GM23338 (cell line): ENCODE results near the gene XPO4. TPM values are rescaled to one million over a fixed set of nuclear protein-coding genes. Genes with fewer than 3 reads are reported as not detected.

Experiments
- ATAC-seq: fragments of 200-7000 bp; cut with Tn5 transposase; 3 replicates; pipeline ENCODE4 v1.9.1; 2020
- DNase-seq: peaks from one replicate; pipeline ENCODE4 v3.0.0-alpha.2; 2015; ENCODE audit warnings: low spot score
- H2AFZ ChIP-seq: fragments of 200-600 bp; sonication (generic); 2 replicates; pipeline ENCODE4 v1.8.0; 2016; ENCODE audit warnings: antibody characterized with exemption, mild to moderate bottlenecking, moderate library complexity
- H3F3A ChIP-seq: fragments of 200-600 bp; sonication (generic); replicated peaks from 2 replicates; pipeline ENCODE4 v1.8.0; 2017; ENCODE audit warnings: antibody characterized with exemption, mixed run types, low read depth
- H3K27ac ChIP-seq: fragments of 200-600 bp; sonication (generic); 2 replicates; pipeline ENCODE4 v1.6.1; 2016; ENCODE audit warnings: low read depth
- H3K27me3 ChIP-seq: fragments of 200-600 bp; sonication (generic); 2 replicates; pipeline ENCODE4 v1.8.0; 2016; ENCODE audit warnings: mild to moderate bottlenecking, mixed run types, moderate library complexity; ENCODE audit not compliant: insufficient read depth
- H3K36me3 ChIP-seq: fragments of 200-600 bp; sonication (generic); 2 replicates; pipeline ENCODE4 v1.8.0; 2016; ENCODE audit warnings: mild to moderate bottlenecking; ENCODE audit not compliant: insufficient read depth
- H3K4me1 ChIP-seq: fragments of 200-600 bp; sonication (generic); 2 replicates; pipeline ENCODE4 v1.8.0; 2016; ENCODE audit warnings: mild to moderate bottlenecking, moderate library complexity; ENCODE audit not compliant: insufficient read depth
- H3K4me2 ChIP-seq: fragments of 200-600 bp; sonication (generic); 2 replicates; pipeline ENCODE4 v1.7.1; 2017; ENCODE audit warnings: mixed run types
- H3K4me3 ChIP-seq: fragments of 200-600 bp; sonication (generic); 2 replicates; pipeline ENCODE4 v1.6.1; 2016; ENCODE audit warnings: mixed run types
- H3K79me2 ChIP-seq: fragments of 200-600 bp; sonication (generic); replicated peaks from 2 replicates; pipeline ENCODE4 v1.8.0; 2017; ENCODE audit warnings: mild to moderate bottlenecking; ENCODE audit not compliant: insufficient read depth
- H3K9me2 ChIP-seq: fragments of 200-600 bp; sonication (generic); 2 replicates; pipeline ENCODE4 v1.8.0; 2017; ENCODE audit not compliant: insufficient read depth
- H4K20me1 ChIP-seq: fragments of 200-600 bp; sonication (generic); replicated peaks from 2 replicates; pipeline ENCODE4 v1.8.0; 2017; ENCODE audit warnings: mild to moderate bottlenecking; ENCODE audit not compliant: insufficient read depth
- H3K27ac Mint-ChIP-seq: 2 replicates; pipeline ENCODE4 v1.8.0; 2020; ENCODE audit warnings: inconsistent platforms, mild to moderate bottlenecking, moderate library complexity, mixed read lengths
- H3K27me3 Mint-ChIP-seq: 3 replicates; pipeline ENCODE4 v1.8.0; 2022; ENCODE audit warnings: low read depth, mild to moderate bottlenecking, moderate library complexity, mixed read lengths, inconsistent platforms; ENCODE audit not compliant: insufficient read depth, poor library complexity
- H3K36me3 Mint-ChIP-seq: 3 replicates; pipeline ENCODE4 v1.8.0; 2021; ENCODE audit warnings: low read depth, mild to moderate bottlenecking, inconsistent platforms, moderate library complexity, mixed read lengths
- H3K4me1 Mint-ChIP-seq: 3 replicates; pipeline ENCODE4 v1.8.0; 2020; ENCODE audit warnings: mild to moderate bottlenecking, inconsistent platforms, mixed read lengths
- H3K4me3 Mint-ChIP-seq: 3 replicates; pipeline ENCODE4 v1.8.0; 2021; ENCODE audit warnings: moderate library complexity, mild to moderate bottlenecking, inconsistent platforms, mixed read lengths
- H3K9me3 Mint-ChIP-seq: 3 replicates; pipeline ENCODE4 v1.8.0; 2020; ENCODE audit warnings: moderate library complexity, mild to moderate bottlenecking, inconsistent platforms, mixed read lengths
- CREB1 ChIP-seq: fragments of 250-450 bp; sonication (Bioruptor Pico); IDR thresholded peaks from 2 replicates; pipeline ENCODE4 v1.5.0; 2020; ENCODE audit warnings: low read depth, mild to moderate bottlenecking, moderate library complexity
- EZH2 ChIP-seq: fragments of 200-600 bp; sonication (generic); IDR thresholded peaks from one replicate; pipeline ENCODE4 v1.8.0; 2017; ENCODE audit warnings: antibody characterized with exemption, mild to moderate bottlenecking, low read depth; ENCODE audit not compliant: unreplicated experiment
- EZH2phosphoT487 ChIP-seq: fragments of 200-600 bp; sonication (generic); IDR thresholded peaks from one replicate; pipeline ENCODE4 v1.8.1; 2018; ENCODE audit warnings: antibody characterized with exemption; ENCODE audit not compliant: unreplicated experiment
- JUNB ChIP-seq: IDR thresholded peaks from one replicate; pipeline ENCODE4 v1.6.1; 2016; ENCODE audit warnings: antibody characterized with exemption; ENCODE audit not compliant: unreplicated experiment
- NANOG ChIP-seq: IDR thresholded peaks from 2 replicates; pipeline ENCODE4 v1.6.1; 2016; ENCODE audit warnings: antibody characterized with exemption, borderline replicate concordance
- POLR2AphosphoS5 ChIP-seq: IDR thresholded peaks from 2 replicates; pipeline ENCODE4 v1.6.1; 2016; ENCODE audit warnings: antibody characterized with exemption, low read depth
- STAT1 ChIP-seq: IDR thresholded peaks from one replicate; pipeline ENCODE4 v1.6.1; 2016; ENCODE audit warnings: antibody characterized with exemption; ENCODE audit not compliant: unreplicated experiment
- ZNF114 ChIP-seq: fragments of 250-450 bp; sonication (Bioruptor Pico); IDR thresholded peaks from 2 replicates; pipeline ENCODE4 v1.5.0; 2020; ENCODE audit warnings: mild to moderate bottlenecking, moderate library complexity
- ZNF331 ChIP-seq: fragments of 250-450 bp; sonication (Bioruptor Pico); IDR thresholded peaks from 2 replicates; pipeline ENCODE4 v1.5.0; 2020; ENCODE audit warnings: low read depth, mild to moderate bottlenecking, moderate library complexity
- polyA plus RNA-seq: library from polyadenylated mRNA; unstranded; fragments of >200 nt; fragmentation: Nextera tagmentation; extraction: Ambion mirVana; gene quantifications from 2 replicates; pipeline ENCODE4 v1.2.1, GENCODE V29; 2016
- total RNA-seq: library from RNA; depleted of rRNA; stranded (reverse); fragments of >200 nt; shearing (Covaris generic); gene quantifications from 2 replicates; pipeline ENCODE4 v1.2.3, GENCODE V29; 2014
- TF ChIP-seq, protein P1 (sequence below): IDR thresholded peaks from one replicate; pipeline ENCODE4 v1.6.1; 2018; ENCODE audit warnings: antibody characterized with exemption; ENCODE audit not compliant: unreplicated experiment
- TF ChIP-seq, protein P2 (sequence below): IDR thresholded peaks from 2 replicates; pipeline ENCODE4 v1.6.1; 2016; ENCODE audit warnings: antibody characterized with exemption
- TF ChIP-seq, protein P3 (sequence below), 2 experiments: fragments of 200-600 bp in 1 of 2; sonication (generic) in 1 of 2; conservative IDR thresholded peaks; 2 replicates each; pipeline versions ENCODE4 v1.5.1 to v1.6.1; 2016 to 2017; ENCODE audit warnings: antibody characterized with exemption in 2 of 2, low read depth in 2 of 2, mild to moderate bottlenecking in 2 of 2, moderate library complexity in 1 of 2
- TF ChIP-seq, protein P4 (sequence below): fragments of 250-450 bp; sonication (Bioruptor Pico); IDR thresholded peaks from 2 replicates; pipeline ENCODE4 v1.5.0; 2020; ENCODE audit warnings: mild to moderate bottlenecking, moderate library complexity

XPO4 gene
- total and polyA plus RNA-seq, 2 experiments from 2014 or later = 14.1 to 57.8 TPM

DNA sequence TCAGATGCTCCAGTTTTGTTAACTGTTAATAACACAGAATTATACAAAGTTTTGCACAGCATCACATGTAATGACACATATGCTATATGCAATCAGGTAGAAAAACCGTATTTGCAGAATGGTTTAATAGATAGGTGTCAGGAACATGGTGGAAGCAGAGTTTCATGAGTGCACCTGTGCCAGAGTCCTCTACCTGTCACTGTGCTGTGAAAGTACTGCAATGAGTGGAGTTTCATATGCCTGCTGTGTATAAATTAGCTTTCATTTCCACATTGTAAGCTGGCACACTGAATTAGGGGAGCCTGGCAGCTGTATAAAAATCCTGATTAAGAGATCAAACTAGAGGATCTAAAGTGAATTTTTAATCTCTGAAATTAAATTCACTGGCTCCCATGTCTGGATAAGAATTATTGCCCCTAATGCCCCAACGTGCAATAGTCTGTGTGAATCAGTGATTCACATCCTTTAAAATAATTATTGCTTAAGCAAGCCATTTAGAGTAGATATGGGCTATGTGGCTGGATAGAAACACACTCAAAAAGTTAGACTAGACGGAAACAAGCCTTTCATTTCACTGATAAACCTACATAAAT is 120.3 kb downstream of the XPO4 start:
- DNase-seq (no peak), ATAC-seq (no peak)
- Mint-ChIP-seq H3K27me3 (no peaks in the 10 kb centered on the region), H3K4me1 (no peaks in the 10 kb centered on the region), H3K9me3 (no peaks in the 10 kb centered on the region), H3K27ac (no peak overlapping the region), H3K4me3 (no peak overlapping the region), H3K36me3 (peaks cover 22% of the 10 kb centered on the region)
- TF ChIP-seq NANOG = no peak
- no peak for TF ChIP-seq JUNB
- TF ChIP-seq, protein P1, sequence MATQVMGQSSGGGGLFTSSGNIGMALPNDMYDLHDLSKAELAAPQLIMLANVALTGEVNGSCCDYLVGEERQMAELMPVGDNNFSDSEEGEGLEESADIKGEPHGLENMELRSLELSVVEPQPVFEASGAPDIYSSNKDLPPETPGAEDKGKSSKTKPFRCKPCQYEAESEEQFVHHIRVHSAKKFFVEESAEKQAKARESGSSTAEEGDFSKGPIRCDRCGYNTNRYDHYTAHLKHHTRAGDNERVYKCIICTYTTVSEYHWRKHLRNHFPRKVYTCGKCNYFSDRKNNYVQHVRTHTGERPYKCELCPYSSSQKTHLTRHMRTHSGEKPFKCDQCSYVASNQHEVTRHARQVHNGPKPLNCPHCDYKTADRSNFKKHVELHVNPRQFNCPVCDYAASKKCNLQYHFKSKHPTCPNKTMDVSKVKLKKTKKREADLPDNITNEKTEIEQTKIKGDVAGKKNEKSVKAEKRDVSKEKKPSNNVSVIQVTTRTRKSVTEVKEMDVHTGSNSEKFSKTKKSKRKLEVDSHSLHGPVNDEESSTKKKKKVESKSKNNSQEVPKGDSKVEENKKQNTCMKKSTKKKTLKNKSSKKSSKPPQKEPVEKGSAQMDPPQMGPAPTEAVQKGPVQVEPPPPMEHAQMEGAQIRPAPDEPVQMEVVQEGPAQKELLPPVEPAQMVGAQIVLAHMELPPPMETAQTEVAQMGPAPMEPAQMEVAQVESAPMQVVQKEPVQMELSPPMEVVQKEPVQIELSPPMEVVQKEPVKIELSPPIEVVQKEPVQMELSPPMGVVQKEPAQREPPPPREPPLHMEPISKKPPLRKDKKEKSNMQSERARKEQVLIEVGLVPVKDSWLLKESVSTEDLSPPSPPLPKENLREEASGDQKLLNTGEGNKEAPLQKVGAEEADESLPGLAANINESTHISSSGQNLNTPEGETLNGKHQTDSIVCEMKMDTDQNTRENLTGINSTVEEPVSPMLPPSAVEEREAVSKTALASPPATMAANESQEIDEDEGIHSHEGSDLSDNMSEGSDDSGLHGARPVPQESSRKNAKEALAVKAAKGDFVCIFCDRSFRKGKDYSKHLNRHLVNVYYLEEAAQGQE = no peak
- no peak for TF ChIP-seq ZNF331 (CRISPR knock-in tag)
- TF ChIP-seq CREB1 (CRISPR knock-in tag) = no peak
- TF ChIP-seq, protein P2, sequence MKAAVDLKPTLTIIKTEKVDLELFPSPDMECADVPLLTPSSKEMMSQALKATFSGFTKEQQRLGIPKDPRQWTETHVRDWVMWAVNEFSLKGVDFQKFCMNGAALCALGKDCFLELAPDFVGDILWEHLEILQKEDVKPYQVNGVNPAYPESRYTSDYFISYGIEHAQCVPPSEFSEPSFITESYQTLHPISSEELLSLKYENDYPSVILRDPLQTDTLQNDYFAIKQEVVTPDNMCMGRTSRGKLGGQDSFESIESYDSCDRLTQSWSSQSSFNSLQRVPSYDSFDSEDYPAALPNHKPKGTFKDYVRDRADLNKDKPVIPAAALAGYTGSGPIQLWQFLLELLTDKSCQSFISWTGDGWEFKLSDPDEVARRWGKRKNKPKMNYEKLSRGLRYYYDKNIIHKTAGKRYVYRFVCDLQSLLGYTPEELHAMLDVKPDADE = no peak
- no peak for TF ChIP-seq EZH2phosphoT487
- TF ChIP-seq, protein P3, sequence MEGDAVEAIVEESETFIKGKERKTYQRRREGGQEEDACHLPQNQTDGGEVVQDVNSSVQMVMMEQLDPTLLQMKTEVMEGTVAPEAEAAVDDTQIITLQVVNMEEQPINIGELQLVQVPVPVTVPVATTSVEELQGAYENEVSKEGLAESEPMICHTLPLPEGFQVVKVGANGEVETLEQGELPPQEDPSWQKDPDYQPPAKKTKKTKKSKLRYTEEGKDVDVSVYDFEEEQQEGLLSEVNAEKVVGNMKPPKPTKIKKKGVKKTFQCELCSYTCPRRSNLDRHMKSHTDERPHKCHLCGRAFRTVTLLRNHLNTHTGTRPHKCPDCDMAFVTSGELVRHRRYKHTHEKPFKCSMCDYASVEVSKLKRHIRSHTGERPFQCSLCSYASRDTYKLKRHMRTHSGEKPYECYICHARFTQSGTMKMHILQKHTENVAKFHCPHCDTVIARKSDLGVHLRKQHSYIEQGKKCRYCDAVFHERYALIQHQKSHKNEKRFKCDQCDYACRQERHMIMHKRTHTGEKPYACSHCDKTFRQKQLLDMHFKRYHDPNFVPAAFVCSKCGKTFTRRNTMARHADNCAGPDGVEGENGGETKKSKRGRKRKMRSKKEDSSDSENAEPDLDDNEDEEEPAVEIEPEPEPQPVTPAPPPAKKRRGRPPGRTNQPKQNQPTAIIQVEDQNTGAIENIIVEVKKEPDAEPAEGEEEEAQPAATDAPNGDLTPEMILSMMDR (conservative IDR thresholded peaks at IDR 0.05; ENCODE audit: low read depth in 2 of 2) = no peak
- no peak for TF ChIP-seq EZH2
- TF ChIP-seq STAT1 = no peak
- TF ChIP-seq, protein P4, sequence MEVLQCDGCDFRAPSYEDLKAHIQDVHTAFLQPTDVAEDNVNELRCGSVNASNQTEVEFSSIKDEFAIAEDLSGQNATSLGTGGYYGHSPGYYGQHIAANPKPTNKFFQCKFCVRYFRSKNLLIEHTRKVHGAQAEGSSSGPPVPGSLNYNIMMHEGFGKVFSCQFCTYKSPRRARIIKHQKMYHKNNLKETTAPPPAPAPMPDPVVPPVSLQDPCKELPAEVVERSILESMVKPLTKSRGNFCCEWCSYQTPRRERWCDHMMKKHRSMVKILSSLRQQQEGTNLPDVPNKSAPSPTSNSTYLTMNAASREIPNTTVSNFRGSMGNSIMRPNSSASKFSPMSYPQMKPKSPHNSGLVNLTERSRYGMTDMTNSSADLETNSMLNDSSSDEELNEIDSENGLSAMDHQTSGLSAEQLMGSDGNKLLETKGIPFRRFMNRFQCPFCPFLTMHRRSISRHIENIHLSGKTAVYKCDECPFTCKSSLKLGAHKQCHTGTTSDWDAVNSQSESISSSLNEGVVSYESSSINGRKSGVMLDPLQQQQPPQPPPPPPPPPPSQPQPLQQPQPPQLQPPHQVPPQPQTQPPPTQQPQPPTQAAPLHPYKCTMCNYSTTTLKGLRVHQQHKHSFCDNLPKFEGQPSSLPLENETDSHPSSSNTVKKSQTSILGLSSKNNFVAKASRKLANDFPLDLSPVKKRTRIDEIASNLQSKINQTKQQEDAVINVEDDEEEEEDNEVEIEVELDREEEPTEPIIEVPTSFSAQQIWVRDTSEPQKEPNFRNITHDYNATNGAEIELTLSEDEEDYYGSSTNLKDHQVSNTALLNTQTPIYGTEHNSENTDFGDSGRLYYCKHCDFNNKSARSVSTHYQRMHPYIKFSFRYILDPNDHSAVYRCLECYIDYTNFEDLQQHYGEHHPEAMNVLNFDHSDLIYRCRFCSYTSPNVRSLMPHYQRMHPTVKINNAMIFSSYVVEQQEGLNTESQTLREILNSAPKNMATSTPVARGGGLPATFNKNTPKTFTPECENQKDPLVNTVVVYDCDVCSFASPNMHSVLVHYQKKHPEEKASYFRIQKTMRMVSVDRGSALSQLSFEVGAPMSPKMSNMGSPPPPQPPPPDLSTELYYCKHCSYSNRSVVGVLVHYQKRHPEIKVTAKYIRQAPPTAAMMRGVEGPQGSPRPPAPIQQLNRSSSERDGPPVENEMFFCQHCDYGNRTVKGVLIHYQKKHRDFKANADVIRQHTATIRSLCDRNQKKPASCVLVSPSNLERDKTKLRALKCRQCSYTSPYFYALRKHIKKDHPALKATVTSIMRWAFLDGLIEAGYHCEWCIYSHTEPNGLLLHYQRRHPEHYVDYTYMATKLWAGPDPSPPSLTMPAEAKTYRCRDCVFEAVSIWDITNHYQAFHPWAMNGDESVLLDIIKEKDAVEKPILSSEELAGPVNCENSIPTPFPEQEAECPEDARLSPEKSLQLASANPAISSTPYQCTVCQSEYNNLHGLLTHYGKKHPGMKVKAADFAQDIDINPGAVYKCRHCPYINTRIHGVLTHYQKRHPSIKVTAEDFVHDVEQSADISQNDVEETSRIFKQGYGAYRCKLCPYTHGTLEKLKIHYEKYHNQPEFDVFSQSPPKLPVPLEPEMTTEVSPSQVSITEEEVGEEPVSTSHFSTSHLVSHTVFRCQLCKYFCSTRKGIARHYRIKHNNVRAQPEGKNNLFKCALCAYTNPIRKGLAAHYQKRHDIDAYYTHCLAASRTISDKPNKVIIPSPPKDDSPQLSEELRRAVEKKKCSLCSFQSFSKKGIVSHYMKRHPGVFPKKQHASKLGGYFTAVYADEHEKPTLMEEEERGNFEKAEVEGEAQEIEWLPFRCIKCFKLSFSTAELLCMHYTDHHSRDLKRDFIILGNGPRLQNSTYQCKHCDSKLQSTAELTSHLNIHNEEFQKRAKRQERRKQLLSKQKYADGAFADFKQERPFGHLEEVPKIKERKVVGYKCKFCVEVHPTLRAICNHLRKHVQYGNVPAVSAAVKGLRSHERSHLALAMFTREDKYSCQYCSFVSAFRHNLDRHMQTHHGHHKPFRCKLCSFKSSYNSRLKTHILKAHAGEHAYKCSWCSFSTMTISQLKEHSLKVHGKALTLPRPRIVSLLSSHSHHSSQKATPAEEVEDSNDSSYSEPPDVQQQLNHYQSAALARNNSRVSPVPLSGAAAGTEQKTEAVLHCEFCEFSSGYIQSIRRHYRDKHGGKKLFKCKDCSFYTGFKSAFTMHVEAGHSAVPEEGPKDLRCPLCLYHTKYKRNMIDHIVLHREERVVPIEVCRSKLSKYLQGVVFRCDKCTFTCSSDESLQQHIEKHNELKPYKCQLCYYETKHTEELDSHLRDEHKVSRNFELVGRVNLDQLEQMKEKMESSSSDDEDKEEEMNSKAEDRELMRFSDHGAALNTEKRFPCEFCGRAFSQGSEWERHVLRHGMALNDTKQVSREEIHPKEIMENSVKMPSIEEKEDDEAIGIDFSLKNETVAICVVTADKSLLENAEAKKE (CRISPR knock-in tag) = no peak
- TF ChIP-seq ZNF114 (CRISPR knock-in tag) = no peak
- TF ChIP-seq POLR2AphosphoS5 = no peak
- Histone ChIP-seq H3K27me3 (no peaks in the 10 kb centered on the region), H3K79me2 (no peaks in the 10 kb centered on the region), H3F3A (no peaks in the 10 kb centered on the region), H4K20me1 (no peaks in the 10 kb centered on the region), H3K36me3 (peaks cover 12% of the 10 kb centered on the region; the same call in 1 of the 2 replicates), H3K4me1 (no peaks in the 10 kb centered on the region), H3K4me2 (no peak overlapping the region), H3K9me2 (no peaks in the 10 kb centered on the region), H2AFZ (no peak overlapping the region), H3K4me3 (no peak overlapping the region), H3K27ac (no peak overlapping the region)
